ENCODE results near the gene RNF17.
A peak's percentile ranks its signal among the peaks of the same experiment; 100 is the strongest.

The RNF17 gene

GRCh38 chr13:24865163-24865953 is 101.4 kb downstream of the RNF17 start:
- no peak overlapping the region for H3K4me3 ChIP-seq (ENCODE audit: low read length)
- no peak for DNase-seq (ENCODE audit: low read depth)
- TF ChIP-seq CTCF (conservative IDR thresholded peaks at IDR 0.05; ENCODE audit: low read depth, low read length): peak; percentile 26

- no peak for DNase-seq (ENCODE audit: low read depth)
- no peak for TF ChIP-seq CTCF (conservative IDR thresholded peaks at IDR 0.05; ENCODE audit: low read depth, low read length)
- H3K4me3 ChIP-seq (ENCODE audit: low read length): no peak overlapping the region
These were observed 102.5 kb downstream of the RNF17 start for GRCh38 chr13:24866488-24866887.

GRCh38 chr13:24868874-24869273 is 104.9 kb downstream of the RNF17 start:
- DNase-seq (ENCODE audit: low read depth): no peak
- TF ChIP-seq CTCF (conservative IDR thresholded peaks at IDR 0.05; ENCODE audit: low read depth, low read length): no peak
- no peak overlapping the region for H3K4me3 ChIP-seq (ENCODE audit: low read length)

GRCh38 chr13:24870380-24870760 is 106.4 kb downstream of the RNF17 start:
- no peak for TF ChIP-seq CTCF (conservative IDR thresholded peaks at IDR 0.05; ENCODE audit: low read depth, low read length)
- DNase-seq (ENCODE audit: low read depth): no peak
- no peak overlapping the region for H3K4me3 ChIP-seq (ENCODE audit: low read length)

GRCh38 chr13:24875566-24875965 is 111.6 kb downstream of the RNF17 start:
- no peak overlapping the region for H3K4me3 ChIP-seq (ENCODE audit: low read length)
- no peak for DNase-seq (ENCODE audit: low read depth)
- TF ChIP-seq CTCF (conservative IDR thresholded peaks at IDR 0.05; ENCODE audit: low read depth, low read length): no peak

- no peak for TF ChIP-seq CTCF (conservative IDR thresholded peaks at IDR 0.05; ENCODE audit: low read depth, low read length)
- DNase-seq (ENCODE audit: low read depth): no peak
- no peak overlapping the region for H3K4me3 ChIP-seq (ENCODE audit: low read length)
These were observed 113.6 kb downstream of the RNF17 start for GRCh38 chr13:24877531-24877930.

GRCh38 chr13:24878340-24878739 is 114.4 kb downstream of the RNF17 start:
- TF ChIP-seq CTCF (conservative IDR thresholded peaks at IDR 0.05; ENCODE audit: low read depth, low read length): no peak
- DNase-seq (ENCODE audit: low read depth): no peak
- H3K4me3 ChIP-seq (ENCODE audit: low read length): no peak overlapping the region
